ENCODE measurements around the gene KCNK10.

Gene KCNK10

DNA sequence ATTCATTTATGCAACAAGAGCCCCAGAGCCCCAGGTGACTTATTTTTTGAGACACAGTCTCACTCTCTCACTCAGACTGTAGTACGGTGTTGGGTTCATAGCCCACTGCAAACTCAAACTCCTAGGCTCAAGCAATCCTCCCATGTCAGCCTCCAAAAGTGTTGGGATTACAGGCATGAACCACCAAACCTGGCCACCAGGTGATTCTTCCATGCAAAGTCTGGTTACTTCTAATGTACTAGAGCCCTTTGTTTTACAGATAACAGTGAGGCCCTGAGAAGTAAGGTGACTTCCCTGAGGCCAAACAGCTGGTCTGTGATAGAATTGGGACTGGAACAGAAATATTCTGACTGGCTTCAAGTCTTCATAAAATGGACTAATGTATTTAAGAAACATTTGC, 10.0 kb upstream of the KCNK10 start:
- no peak for TF ChIP-seq EZH2phosphoT487 (IDR thresholded peaks at IDR 0.05; ENCODE audit: borderline replicate concordance)
- no peak for TF ChIP-seq CTCF (conservative IDR thresholded peaks at IDR 0.05; ENCODE audit: low read length)
- Histone ChIP-seq H3K4me3 (ENCODE audit: low read length, poor library complexity, severe bottlenecking) (no peak overlapping the region), H3K36me3 (ENCODE audit: insufficient read depth, low read length) (no peaks in the 10 kb centered on the region), H3K79me2 (ENCODE audit: insufficient read depth, low read length) (no peaks in the 10 kb centered on the region), H3K9me2 (replicated peaks; ENCODE audit: low read depth, low read length) (0 out of 2 replicates have a peak, but pooled peaks cover 3% of the 10 kb centered on the region), H4K20me1 (ENCODE audit: insufficient read depth, low read length, poor library complexity, severe bottlenecking) (no peaks in the 10 kb centered on the region), H3K9me3 (ENCODE audit: insufficient read depth, low read depth, low read length) (no peaks in the 10 kb centered on the region), H3K4me1 (ENCODE audit: insufficient read depth, low read length, poor library complexity, severe bottlenecking) (no peaks in the 10 kb centered on the region), H2AFZ (ENCODE audit: low read length) (no peak overlapping the region), H3K9ac (ENCODE audit: low read depth, low read length, poor library complexity, severe bottlenecking) (no peak overlapping the region), H3K27me3 (ENCODE audit: insufficient read depth, low read length, poor library complexity, severe bottlenecking) (no peaks in the 10 kb centered on the region), H3K4me2 (ENCODE audit: low read depth, low read length, poor library complexity, severe bottlenecking) (no peak overlapping the region), H3F3A (ENCODE audit: low read depth) (no peaks in the 10 kb centered on the region)

- Histone ChIP-seq H3K9me3 (ENCODE audit: insufficient read depth, low read depth, low read length) (no peaks in the 10 kb centered on the region), H3K27me3 (ENCODE audit: insufficient read depth, low read length, poor library complexity, severe bottlenecking) (no peaks in the 10 kb centered on the region), H2AFZ (ENCODE audit: low read length) (no peak overlapping the region), H3K36me3 (ENCODE audit: insufficient read depth, low read length) (no peaks in the 10 kb centered on the region), H3F3A (ENCODE audit: low read depth) (no peaks in the 10 kb centered on the region), H4K20me1 (ENCODE audit: insufficient read depth, low read length, poor library complexity, severe bottlenecking) (no peaks in the 10 kb centered on the region), H3K4me3 (ENCODE audit: low read length, poor library complexity, severe bottlenecking) (no peak overlapping the region), H3K4me1 (ENCODE audit: insufficient read depth, low read length, poor library complexity, severe bottlenecking) (no peaks in the 10 kb centered on the region), H3K9ac (ENCODE audit: low read depth, low read length, poor library complexity, severe bottlenecking) (no peak overlapping the region), H3K9me2 (replicated peaks; ENCODE audit: low read depth, low read length) (no peaks in the 10 kb centered on the region), H3K79me2 (ENCODE audit: insufficient read depth, low read length) (no peaks in the 10 kb centered on the region), H3K4me2 (ENCODE audit: low read depth, low read length, poor library complexity, severe bottlenecking) (no peak overlapping the region)
- TF ChIP-seq EZH2phosphoT487 (IDR thresholded peaks at IDR 0.05; ENCODE audit: borderline replicate concordance) = no peak
- TF ChIP-seq CTCF (conservative IDR thresholded peaks at IDR 0.05; ENCODE audit: low read length) = no peak
These were observed 4.4 kb upstream of the KCNK10 start for GRCh38 chr14:88327497-88327896.

DNA sequence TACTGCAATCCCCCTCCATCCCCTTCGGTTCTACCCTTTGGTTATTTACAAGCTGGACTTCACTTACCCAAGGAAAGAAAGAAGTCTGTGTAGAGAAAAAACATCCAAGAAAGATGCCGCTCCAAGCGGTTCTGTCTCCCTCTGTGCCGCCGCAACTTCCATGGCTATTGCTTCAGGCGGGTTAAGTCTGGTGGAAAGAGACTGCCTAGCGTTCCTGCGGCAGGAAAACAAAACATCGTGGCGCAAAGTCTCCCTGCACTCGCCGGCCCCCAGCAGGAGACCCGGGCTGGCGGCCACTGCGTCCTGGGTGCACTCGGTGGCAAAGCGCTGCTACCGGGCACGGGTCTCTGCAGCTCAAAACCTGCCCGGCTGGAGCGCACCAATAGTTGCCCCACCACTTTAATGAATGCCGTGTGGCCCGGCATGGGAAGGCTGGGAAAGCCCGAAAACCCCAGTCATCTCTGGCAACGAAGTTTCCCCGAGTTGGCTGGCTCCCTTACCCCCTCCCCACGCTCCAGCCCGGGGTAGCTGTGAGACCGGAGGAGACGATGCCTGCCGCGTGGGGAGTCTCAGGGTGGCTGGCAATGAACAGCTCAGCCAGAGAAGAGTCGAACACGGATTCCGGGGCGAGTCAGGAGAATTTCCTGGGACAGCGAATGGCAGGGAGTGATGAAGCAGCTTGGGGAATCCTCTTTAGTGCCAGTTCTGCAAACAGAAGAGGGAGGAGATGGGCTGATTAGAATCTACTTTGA, 3.5 kb upstream of the KCNK10 start:
- Histone ChIP-seq H3K4me1 (ENCODE audit: insufficient read depth, low read length, poor library complexity, severe bottlenecking) (no peaks in the 10 kb centered on the region), H4K20me1 (ENCODE audit: insufficient read depth, low read length, poor library complexity, severe bottlenecking) (no peaks in the 10 kb centered on the region), H3K36me3 (ENCODE audit: insufficient read depth, low read length) (no peaks in the 10 kb centered on the region), H2AFZ (ENCODE audit: low read length) (no peak overlapping the region), H3K79me2 (ENCODE audit: insufficient read depth, low read length) (no peaks in the 10 kb centered on the region), H3F3A (ENCODE audit: low read depth) (no peaks in the 10 kb centered on the region), H3K4me2 (ENCODE audit: low read depth, low read length, poor library complexity, severe bottlenecking) (no peak overlapping the region), H3K4me3 (ENCODE audit: low read length, poor library complexity, severe bottlenecking) (no peak overlapping the region), H3K9ac (ENCODE audit: low read depth, low read length, poor library complexity, severe bottlenecking) (no peak overlapping the region), H3K9me3 (ENCODE audit: insufficient read depth, low read depth, low read length) (no peaks in the 10 kb centered on the region), H3K27me3 (ENCODE audit: insufficient read depth, low read length, poor library complexity, severe bottlenecking) (no peaks in the 10 kb centered on the region), H3K9me2 (replicated peaks; ENCODE audit: low read depth, low read length) (no peaks in the 10 kb centered on the region)
- TF ChIP-seq EZH2phosphoT487 (IDR thresholded peaks at IDR 0.05; ENCODE audit: borderline replicate concordance) (no peak), CTCF (conservative IDR thresholded peaks at IDR 0.05; ENCODE audit: low read length) (no peak)
